Choroid plexus epithelial cell (primary cell): ENCODE data around the gene FBXL13.

Experiments
- DNase-seq: peaks from one replicate; pipeline ENCODE4 v3.0.0-alpha.2; 2010; ENCODE audit warnings: low read depth
- H3K4me3 ChIP-seq: 2 replicates; pipeline ENCODE4 v1.5.1; 2011; ENCODE audit warnings: low read depth, mild to moderate bottlenecking, control low read depth, low read length, moderate library complexity
- TF ChIP-seq, protein P1 (sequence below): conservative IDR thresholded peaks from 2 replicates; pipeline ENCODE4 v1.5.1; 2011; ENCODE audit warnings: low read depth, mild to moderate bottlenecking, control low read depth, inconsistent platforms, low read length, moderate library complexity

Gene FBXL13

GRCh38 chr7:102821994-102822747 lies 252.4 kb downstream of the FBXL13 start:
- TF ChIP-seq, protein P1, sequence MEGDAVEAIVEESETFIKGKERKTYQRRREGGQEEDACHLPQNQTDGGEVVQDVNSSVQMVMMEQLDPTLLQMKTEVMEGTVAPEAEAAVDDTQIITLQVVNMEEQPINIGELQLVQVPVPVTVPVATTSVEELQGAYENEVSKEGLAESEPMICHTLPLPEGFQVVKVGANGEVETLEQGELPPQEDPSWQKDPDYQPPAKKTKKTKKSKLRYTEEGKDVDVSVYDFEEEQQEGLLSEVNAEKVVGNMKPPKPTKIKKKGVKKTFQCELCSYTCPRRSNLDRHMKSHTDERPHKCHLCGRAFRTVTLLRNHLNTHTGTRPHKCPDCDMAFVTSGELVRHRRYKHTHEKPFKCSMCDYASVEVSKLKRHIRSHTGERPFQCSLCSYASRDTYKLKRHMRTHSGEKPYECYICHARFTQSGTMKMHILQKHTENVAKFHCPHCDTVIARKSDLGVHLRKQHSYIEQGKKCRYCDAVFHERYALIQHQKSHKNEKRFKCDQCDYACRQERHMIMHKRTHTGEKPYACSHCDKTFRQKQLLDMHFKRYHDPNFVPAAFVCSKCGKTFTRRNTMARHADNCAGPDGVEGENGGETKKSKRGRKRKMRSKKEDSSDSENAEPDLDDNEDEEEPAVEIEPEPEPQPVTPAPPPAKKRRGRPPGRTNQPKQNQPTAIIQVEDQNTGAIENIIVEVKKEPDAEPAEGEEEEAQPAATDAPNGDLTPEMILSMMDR, result no peak
- no peak for DNase-seq
- no peak overlapping the region for H3K4me3 ChIP-seq

DNA sequence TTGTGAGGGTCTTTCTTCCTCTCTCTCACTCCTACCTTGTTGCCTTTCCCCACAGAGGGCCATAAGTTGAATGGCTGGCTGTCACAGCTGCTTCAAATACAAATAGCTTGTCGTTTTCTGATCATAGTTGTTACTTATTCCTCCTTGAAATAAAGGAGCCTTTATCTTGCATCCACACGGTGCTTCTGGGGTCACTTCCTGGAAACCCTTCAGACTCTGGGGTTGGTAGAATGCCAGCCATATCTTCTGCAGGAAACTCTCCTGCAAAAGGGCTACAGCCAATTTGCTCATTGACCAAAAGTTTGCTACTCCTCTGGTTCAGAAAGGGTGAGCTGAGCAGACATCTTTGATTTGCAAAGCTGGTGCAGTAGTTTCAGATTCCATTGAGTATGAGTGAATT lies 255.4 kb downstream of the FBXL13 start:
- H3K4me3 ChIP-seq, result no peak overlapping the region
- TF ChIP-seq, protein P1, result no peak
- no peak for DNase-seq

GRCh38 chr7:102817616-102818573 lies 256.7 kb downstream of the FBXL13 start:
- no peak overlapping the region for H3K4me3 ChIP-seq
- DNase-seq, result no peak
- TF ChIP-seq, protein P1, result no peak

DNA sequence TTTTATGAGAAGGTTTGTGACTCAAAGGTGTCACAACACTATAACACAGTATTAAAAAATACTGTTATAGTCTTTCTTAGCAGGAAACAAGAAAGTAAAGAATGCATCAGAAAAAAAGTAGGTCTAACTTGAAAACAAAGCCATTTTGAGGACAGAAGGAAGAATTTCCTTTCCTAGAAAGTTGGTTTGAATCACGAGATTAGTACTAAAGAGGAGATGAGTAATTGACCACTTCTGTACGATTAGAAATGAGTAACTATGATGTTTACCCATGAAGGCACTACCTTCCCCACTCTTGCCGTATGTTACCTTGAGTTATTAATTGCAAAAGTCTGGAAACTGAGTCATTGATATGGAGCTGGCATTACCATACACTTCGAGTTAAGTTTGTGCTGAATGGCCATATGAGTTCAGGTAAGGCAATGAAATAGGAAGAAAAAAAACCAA lies 260.5 kb downstream of the FBXL13 start:
- no peak overlapping the region for H3K4me3 ChIP-seq
- DNase-seq, result peak; percentile 73
- TF ChIP-seq, protein P1, result no peak

- DNase-seq, result no peak
- TF ChIP-seq, protein P1, result no peak
- H3K4me3 ChIP-seq, result no peak overlapping the region
These were observed 261.2 kb downstream of the FBXL13 start for GRCh38 chr7:102813191-102814024.

DNA sequence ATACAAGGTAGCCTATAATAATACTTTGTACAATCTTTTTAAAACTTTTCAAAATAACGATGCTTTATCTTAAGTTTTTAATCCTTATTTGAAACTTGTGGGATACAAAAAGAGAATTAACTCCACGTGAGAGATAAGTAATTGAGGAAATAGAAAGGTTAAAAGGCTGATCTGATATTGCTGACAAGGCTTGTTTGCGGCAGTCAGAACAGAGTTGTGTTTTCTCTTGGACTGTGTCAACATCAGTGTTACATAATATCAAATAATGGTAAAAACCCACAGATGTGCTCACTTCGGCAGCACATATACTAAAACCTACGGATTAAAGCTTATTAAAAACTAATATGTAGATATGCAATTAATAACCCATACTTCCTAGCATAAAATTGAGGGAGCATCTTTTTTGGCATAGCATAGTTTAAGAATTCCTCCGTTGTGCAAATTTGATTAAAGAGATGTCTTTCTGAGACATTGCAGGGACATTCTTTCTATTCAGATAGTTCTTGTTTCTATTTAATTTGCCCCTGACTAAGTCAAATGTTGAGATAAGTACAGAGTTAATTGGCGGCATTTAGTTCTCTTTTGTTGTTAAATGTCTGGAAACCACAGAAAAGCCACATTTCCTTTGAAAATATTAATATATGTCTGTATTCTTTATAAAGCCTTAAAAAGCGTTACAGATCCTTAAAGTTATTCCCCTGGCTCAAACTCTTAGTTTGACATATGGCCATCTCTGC lies 262.5 kb downstream of the FBXL13 start:
- no peak for DNase-seq
- TF ChIP-seq, protein P1, result no peak
- no peak overlapping the region for H3K4me3 ChIP-seq
